ENCODE measurements around the gene KCNJ4.
"Not testable (repeated sequence)": the region's sequence is repeated elsewhere in the genome, so short reads cannot be mapped to it uniquely, and the experiment has no call there.

KCNJ4 gene

DNA sequence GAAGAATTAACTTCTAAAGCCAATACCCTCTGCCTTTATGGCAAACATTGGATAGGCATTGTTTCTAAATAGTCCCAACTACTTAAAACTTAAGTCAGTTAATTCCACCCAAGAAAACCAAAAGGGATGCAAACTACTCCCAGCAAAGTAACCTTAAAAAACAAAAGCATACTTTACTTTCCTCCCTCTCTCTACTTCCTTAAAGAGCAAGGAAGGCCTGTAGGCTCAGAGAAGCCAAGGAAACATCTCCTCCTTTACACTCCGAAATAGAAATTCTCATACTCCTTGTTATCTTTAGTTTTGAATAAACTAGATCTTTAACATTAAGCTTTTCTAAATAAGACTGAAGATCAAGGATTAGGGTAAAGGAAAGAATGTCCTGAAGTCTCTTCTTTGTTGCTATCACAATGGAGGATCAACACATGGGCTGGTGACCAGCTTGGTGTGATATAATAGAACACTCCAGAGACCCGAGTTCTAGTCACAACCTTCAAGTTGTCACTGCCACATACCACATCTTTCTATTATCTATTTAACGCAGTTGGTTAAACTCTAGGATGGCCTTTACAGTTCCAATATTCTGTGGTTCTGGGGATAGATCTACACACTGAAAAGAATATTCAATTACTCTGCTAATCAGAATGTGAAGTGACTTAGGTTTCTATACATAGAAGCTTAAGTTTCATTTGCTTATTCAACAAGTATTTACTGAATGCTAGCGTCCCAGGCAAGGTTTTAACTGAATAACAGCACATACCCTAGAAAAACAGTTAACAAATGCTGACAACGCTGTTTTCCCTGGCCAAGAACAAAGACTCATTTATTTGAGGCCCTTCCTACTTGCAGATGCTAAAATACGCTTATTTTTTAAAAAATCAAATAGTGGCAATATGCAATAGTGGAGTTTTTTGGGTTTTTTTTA, 66.2 kb downstream of the KCNJ4 start:
- H3K4me3 ChIP-seq (ENCODE audit: low read depth, low read length); H3K27ac ChIP-seq (ENCODE audit: extremely low read depth, low read depth, low read length); POLR2A ChIA-PET; H3K9me3 ChIP-seq (ENCODE audit: control insufficient read depth, insufficient read depth, low read depth, low read length); H3K4me1 ChIP-seq (ENCODE audit: control insufficient read depth, insufficient read depth, low read length); H3K36me3 ChIP-seq (ENCODE audit: control insufficient read depth in 2 of 2, insufficient read depth in 1 of 2, low read length in 2 of 2); CTCF ChIA-PET: not testable (repeated sequence)
- TF ChIP-seq SCRT2 (tag by site-specific recombination; IDR thresholded peaks at IDR 0.05), result 0 out of 2 replicates have a peak, but pooled peaks have one; percentile 28

GRCh38 chr22:38386918-38387317, 68.1 kb downstream of the KCNJ4 start:
- POLR2A ChIA-PET; H3K9me3 ChIP-seq (ENCODE audit: control insufficient read depth, insufficient read depth, low read depth, low read length); H3K4me3 ChIP-seq (ENCODE audit: low read depth, low read length); H3K4me1 ChIP-seq (ENCODE audit: control insufficient read depth, insufficient read depth, low read length); H3K36me3 ChIP-seq (ENCODE audit: control insufficient read depth in 2 of 2, insufficient read depth in 1 of 2, low read length in 2 of 2); H3K27ac ChIP-seq (ENCODE audit: extremely low read depth, low read depth, low read length): not testable (repeated sequence)
- CTCF ChIA-PET, result interaction anchor here (0.7 kb wide), 1 partner anchor 108 kb away, joined by 4 read pairs; no protein-coding TSS in a partner anchor

DNA sequence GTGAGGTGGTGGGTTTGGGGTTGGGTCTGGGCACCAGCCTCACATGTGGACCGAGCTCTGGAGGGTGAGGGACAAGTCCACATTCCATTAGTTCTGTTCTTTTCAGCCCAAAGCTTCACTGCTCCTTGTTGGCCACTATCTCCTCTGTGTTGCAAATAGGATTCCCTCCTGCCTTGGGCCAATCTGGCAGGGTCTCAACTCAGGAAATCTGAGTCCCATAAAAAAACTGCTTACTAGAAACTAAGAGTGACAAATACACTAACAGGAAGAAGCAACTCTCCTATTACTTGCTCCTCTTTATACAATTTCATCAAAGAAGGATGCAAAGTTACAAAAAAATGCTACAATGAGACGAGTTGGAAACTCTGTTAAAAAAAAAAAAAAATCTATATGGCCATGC, 71.6 kb downstream of the KCNJ4 start:
- POLR2A ChIA-PET, result interaction anchor here (0.5 kb wide), 1 partner anchor 15 kb away, joined by 3 read pairs; no protein-coding TSS in a partner anchor
- Histone ChIP-seq H3K36me3 (ENCODE audit: control insufficient read depth in 2 of 2, insufficient read depth in 1 of 2, low read length in 2 of 2) (peaks cover 3 to 27% of the 10 kb centered on the region in 2 experiments; a peak in 2 of 3 replicates), H3K27ac (ENCODE audit: extremely low read depth, low read depth, low read length) (no peak overlapping the region), H3K4me1 (ENCODE audit: control insufficient read depth, insufficient read depth, low read length) (peaks cover 7% of the 10 kb centered on the region; the same call in 1 of the 2 replicates), H3K9me3 (ENCODE audit: control insufficient read depth, insufficient read depth, low read depth, low read length) (no peaks in the 10 kb centered on the region), H3K4me3 (ENCODE audit: low read depth, low read length) (no peak overlapping the region)
- no peak for TF ChIP-seq GLI4 (tag by site-specific recombination; IDR thresholded peaks at IDR 0.05)
- TF ChIP-seq, protein P1, sequence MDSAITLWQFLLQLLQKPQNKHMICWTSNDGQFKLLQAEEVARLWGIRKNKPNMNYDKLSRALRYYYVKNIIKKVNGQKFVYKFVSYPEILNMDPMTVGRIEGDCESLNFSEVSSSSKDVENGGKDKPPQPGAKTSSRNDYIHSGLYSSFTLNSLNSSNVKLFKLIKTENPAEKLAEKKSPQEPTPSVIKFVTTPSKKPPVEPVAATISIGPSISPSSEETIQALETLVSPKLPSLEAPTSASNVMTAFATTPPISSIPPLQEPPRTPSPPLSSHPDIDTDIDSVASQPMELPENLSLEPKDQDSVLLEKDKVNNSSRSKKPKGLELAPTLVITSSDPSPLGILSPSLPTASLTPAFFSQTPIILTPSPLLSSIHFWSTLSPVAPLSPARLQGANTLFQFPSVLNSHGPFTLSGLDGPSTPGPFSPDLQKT (IDR thresholded peaks at IDR 0.05; ENCODE audit: borderline replicate concordance, low read depth, low read length), result no peak
- TF ChIP-seq SP7 (tag by site-specific recombination; IDR thresholded peaks at IDR 0.05), result no peak
- no peak for TF ChIP-seq ZNF677 (tag by site-specific recombination; IDR thresholded peaks at IDR 0.05)
- no peak for TF ChIP-seq ZNF292 (tag by site-specific recombination; IDR thresholded peaks at IDR 0.05; ENCODE audit: borderline replicate concordance, low read depth)
- no peak for TF ChIP-seq WT1 (tag by site-specific recombination; IDR thresholded peaks at IDR 0.05)
- no peak for TF ChIP-seq ZNF623 (tag by site-specific recombination; IDR thresholded peaks at IDR 0.05)
- CTCF ChIA-PET, result interaction anchor here (0.6 kb wide), 2 partner anchors 29 to 155 kb away, joined by 4 read pairs; no protein-coding TSS in a partner anchor

DNA sequence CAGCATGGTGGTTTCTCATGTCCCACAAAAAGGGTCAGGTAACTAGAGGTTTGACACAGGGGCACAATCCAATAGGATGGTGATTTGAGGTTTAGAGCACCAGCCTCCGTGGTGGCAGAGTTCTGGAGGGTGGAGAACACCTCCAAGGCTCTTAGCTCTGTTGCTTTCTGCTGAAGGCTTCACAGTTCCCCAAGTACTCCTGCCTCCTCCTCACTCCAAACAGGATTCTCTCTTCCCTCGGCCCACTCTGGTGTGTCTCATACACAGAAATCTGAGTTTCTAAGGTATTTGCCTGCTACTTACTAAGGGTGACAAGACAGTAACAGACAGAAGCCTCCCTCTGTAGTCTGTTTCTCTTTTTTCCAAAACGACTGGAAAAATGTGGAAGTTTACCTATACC, 73.6 kb downstream of the KCNJ4 start:
- H3K27ac ChIP-seq (ENCODE audit: extremely low read depth, low read depth, low read length); H3K4me1 ChIP-seq (ENCODE audit: control insufficient read depth, insufficient read depth, low read length); H3K4me3 ChIP-seq (ENCODE audit: low read depth, low read length); H3K9me3 ChIP-seq (ENCODE audit: control insufficient read depth, insufficient read depth, low read depth, low read length); CTCF ChIA-PET; POLR2A ChIA-PET: not testable (repeated sequence)
- H3K36me3 ChIP-seq (ENCODE audit: control insufficient read depth in 2 of 2, insufficient read depth in 1 of 2, low read length in 2 of 2), result peaks cover 3 to 38% of the 10 kb centered on the region in 2 experiments; a peak in 2 of 3 replicates
